GM21526 (cell line): ENCODE measurements around the gene RPS6KA3.

Experiments used
- ATAC-seq: cut with Tn5 transposase; IDR thresholded peaks from one replicate; pipeline ENCODE4 v1.9.1; 2021; ENCODE audit warnings: moderate library complexity; ENCODE audit not compliant: unreplicated experiment, low FRiP score

RPS6KA3 gene

DNA sequence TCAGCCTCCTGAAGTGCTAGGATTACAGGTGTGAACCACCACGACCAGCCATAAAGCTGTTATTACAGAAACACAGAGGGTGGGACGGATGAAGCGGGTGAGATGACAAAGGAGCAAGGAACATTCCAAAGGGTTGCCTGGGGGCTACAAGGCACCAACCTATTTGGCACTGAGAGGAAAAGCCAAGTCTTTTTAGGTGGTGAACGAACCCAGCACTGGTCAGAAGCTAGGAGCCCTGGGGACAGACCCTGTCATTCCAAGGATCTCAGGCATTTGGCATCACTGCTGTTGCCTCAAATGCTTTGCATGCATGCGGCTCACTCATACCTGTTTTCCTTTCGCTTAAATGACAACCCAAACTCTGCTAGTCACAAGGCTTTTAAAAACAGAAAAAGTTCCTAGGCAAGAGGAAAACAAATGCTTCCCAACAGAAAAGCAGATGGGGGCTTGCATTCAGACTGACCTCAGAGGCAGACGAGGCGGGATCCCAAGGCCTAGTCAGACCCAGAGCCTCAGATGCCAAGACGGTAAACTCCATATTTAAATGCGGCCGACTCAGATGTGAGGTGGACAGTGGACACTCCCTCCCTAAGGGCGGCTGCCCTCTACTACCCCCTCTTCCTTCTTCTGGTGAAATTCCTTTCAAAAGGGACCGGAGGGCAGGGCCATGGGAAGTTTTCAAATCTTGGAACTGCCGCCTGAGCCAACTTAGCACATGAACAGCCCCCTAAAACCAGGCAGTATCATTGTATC is 154.5 kb downstream of the RPS6KA3 start:
- ATAC-seq: no peak

DNA sequence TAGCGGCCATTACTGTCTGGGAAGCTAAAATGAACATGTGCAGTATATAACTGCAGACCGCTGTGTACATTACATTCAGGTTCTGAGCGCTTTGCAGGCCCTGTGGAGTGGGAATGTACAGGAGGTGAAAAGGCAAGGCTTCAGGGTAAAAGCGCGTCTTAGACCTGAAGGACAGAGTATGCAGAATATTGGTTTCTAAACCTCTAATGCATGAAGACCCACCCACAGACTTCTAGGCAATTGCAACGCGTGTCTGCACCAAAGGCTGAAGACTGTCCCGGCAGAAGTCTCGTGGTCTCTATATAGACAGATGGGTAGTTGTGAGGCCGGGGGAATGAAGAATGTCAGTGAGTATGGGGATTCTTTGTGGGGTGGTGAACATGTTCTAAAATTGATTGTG is 155.4 kb downstream of the RPS6KA3 start:
- no peak for ATAC-seq

DNA sequence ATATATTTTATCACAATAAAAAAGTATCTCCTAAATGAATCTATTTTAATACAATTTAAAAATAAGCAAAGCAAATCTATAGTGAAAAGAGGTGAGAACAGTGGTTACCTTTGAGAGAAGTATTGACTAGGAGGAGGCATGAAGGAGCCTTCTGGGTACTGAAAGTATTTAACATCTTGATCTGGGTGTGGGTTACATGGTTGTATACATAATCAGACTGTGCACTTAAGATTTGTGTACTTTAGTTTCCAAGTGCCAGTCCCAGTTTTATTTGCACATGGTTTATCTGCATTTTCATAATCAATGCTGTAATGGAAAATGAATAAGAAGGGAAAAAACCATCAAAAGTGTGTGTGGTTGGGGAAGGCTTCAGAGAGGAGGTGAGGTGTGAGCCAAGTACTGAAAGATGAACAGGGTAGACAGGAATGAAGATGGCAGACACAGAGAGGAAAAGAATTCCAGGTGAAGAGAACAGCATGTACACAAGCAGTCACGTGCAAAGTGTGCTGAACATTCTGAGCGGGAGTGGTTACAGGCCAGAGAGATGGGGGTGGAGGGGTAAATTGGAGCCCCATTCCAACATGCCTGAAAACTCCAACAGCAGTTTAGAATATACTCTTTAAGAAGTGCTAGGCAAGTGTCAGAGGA is 164.7 kb downstream of the RPS6KA3 start:
- ATAC-seq: no peak
